NCI-H510A (cell line): ENCODE measurements around the gene CD79A.

Experiments used
- DNase-seq: peaks from one replicate; lab custom pipeline; 2025; lab: John Stamatoyannopoulos, UW

The CD79A gene

DNA sequence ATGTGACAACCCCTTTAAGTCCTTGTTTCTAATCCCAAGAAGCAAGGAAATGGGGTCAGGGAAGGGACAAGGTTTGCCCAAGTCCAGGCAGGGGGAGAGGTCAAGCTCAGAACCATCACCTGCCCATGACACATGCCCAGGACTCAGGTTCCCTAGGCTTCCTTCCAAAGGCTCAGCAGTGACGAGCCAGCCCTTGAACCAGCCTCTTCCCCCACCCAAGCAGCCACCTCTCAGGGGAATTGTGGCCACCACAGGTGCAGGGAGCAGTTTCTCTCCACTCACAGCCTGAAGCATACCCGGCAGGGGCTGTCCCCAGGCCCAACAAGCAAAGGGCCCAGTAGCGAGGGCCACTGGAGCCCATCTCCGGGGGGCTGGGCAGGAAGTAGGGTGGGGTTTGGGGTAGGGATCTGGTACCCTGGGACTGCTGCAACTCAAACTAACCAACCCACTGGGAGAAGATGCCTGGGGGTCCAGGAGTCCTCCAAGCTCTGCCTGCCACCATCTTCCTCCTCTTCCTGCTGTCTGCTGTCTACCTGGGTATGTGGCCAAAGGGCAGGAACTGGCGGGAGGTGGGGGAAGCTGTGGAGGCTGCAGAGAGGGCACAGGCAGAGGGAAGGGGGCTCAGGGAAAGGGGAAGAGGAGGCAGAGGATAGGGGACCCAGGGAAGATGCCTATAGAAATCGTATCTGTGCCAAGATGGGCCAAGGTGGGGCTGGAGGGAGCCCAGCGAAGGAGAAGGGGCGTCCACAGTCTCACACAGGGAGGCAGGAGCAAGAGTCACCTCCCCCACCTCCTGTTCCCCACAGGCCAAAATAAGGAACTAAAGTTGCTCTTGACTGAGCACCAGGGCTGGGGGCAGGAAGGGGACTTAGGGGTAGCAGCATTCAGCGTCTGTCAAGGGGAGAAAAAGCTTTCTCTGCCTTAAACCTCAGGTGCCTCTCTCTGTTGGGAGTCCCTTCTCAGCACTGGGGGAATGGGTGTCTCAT, at the start of gene CD79A:
Gene CD79A (plus strand): TSS at position 433 of the 986 bp plus-strand sequence. CDS start 26 bp downstream, at position 459.
- DNase-seq, result no peak

GRCh38 chr19:41837981-41838708, 38.9 kb upstream of the CD79A start:
- DNase-seq, result no peak

GRCh38 chr19:41839211-41839610, 37.9 kb upstream of the CD79A start:
- DNase-seq, result no peak

- DNase-seq, result no peak
Observed at GRCh38 chr19:41843371-41843770, 33.7 kb upstream of the CD79A start.

DNA sequence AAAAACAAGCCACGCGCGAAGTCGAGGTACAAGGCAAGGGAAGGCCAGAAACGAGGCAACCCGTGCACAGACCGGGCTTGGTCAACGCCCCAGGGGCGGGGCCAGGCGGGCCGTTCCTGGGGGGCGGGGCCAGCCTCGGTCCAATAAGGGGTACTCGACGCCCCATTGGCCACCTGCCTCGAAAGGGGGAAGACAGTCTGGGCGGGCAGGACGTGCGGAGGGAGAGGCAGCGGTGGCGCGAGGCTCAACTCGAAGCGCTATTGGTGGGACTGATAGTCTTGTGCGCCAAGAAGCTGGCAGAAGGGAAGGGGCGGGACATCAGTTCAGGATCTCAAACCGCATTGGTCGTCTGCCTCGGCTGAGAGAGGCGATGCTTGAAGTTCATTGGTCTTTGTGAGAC, 32.5 kb upstream of the CD79A start, which contains the start of gene LYPD4:
Gene LYPD4 (minus strand): TSS at position 83 of the 400 bp plus-strand sequence. CDS start 5,398 bp downstream, outside the sequence.
- DNase-seq, result no peak

- DNase-seq, result no peak
Observed at GRCh38 chr19:41845001-41845050, 32.3 kb upstream of the CD79A start, which contains the start of gene DMRTC2. Gene DMRTC2 (plus strand): TSS chr19:41845042. CDS start chr19:41847429, 2,387 bp downstream.

GRCh38 chr19:41845051-41845590, 32.0 kb upstream of the CD79A start:
- no peak for DNase-seq

DNA sequence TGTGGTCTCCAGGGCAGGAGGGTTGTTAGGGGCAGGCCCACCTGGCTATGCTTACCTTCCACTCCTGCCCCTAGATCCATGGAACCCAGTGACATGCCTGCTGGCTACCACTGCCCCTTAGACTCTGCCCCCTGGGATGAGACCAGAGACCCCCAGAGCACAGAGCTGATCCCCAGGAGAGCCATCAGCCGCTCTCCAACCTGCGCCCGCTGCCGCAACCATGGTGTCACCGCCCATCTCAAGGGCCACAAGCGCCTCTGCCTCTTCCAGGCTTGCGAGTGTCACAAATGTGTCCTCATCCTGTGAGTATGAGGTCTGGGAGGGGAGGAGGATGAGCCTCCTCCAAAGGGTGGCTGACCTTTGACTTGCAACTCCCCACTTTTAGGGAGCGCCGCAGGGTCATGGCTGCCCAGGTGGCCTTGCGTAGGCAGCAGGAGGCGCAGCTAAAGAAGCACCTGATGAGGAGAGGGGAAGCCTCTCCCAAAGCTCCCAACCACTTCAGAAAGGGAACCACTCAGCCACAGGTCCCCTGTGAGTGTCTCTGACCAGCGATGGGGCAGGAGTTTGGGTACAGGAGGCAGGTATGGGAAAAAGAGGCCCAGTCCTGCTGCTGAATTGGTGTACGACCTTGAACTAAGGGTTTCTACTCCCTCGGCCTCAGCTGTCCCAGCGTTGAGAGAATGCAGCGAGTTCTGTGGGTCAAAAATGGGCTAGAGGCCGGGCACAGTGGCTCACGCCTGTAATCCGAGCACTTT, 29.6 kb upstream of the CD79A start:
- DNase-seq, result no peak

GRCh38 chr19:41848666-41849065, 28.4 kb upstream of the CD79A start:
- DNase-seq, result no peak

DNA sequence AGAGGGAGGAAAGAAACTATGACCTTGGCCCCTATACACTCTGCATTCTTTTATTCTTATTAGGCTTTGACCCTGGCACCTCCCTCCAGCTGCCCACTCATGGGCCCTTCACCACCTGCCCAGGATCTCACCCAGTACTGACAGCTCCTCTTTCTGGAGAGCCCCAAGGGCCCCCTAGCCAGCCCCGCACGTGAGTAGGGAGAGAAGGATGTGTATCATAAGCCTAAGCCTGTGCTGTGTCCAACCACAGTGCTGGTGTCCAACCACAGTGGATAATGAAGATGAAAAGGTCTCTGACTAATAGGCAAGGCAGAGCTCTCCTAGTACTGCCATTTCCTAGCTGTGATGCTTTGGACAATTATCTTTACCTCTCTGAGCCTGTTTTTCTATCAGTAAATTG, 28.0 kb upstream of the CD79A start:
- no peak for DNase-seq

- no peak for DNase-seq
Observed at GRCh38 chr19:41850381-41850780, 26.7 kb upstream of the CD79A start.

DNA sequence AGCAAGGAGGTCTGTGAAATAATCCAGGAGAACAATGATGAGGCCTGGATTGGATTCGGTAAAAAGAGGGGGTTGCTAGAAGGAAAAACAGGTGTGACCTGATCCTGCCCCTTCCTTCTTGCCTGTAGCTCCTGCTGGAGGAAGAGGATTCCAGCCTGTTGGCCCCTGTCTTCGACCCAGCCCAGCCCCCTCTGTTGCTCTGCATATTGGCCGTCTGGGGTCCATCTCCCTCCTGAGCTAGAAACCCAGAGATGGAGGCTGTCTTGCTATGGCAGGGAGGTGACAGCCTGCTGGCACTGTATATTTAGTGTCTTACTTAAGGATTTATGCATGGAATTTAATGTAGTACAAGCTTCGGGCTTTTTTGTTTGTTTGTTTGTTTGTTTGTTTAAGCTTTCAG, 25.6 kb upstream of the CD79A start:
- no peak for DNase-seq

DNA sequence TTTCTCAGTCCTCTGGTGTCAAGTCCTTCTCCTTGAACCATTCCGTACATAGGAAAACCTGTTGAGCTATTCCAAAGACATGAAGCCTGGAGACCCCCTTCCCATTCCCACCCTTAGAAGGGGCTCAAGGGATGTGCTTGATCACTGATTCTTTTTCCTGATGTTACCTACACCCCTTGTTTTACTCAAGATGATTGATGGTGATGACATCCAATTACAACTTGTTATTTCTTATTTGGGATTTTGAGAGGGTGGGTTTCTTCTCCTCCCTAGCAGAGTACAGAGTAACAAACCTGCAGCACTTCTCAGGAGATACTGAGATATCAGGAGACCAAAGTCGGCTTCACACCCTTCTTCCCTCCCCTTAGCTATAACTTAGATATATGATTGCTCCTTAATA, 23.7 kb upstream of the CD79A start:
- DNase-seq, result no peak

DNA sequence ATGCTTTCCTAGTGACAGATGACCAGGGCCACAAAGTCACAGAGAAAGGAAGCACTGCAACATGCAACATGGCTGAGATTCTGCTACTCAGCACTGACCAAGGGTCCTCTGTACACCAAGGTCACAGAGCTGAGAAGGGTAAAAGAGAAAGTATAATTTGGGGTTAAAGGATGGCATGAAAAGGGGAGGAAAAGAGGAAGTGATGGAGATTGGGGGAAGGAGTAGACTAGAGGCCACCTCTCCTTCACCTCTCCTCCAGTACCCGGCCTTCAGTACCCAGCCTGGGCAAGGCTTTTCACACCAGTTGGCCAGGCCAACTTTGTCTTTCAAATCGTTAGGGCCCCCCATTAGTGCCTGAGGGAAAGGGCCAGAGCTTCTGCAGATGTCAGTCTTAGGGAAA, 23.3 kb upstream of the CD79A start:
- no peak for DNase-seq

- no peak for DNase-seq
Observed at GRCh38 chr19:41859213-41859617, 17.9 kb upstream of the CD79A start.

- DNase-seq, result peak; percentile 95
Observed at GRCh38 chr19:41859618-41860418, 17.3 kb upstream of the CD79A start, which contains the start of gene RPS19. Gene RPS19 (plus strand): TSS chr19:41860255. CDS start chr19:41860775, 520 bp downstream.

- DNase-seq, result no peak
Observed at GRCh38 chr19:41860419-41861115, 16.5 kb upstream of the CD79A start.

GRCh38 chr19:41861116-41861768, 15.8 kb upstream of the CD79A start:
- no peak for DNase-seq

DNA sequence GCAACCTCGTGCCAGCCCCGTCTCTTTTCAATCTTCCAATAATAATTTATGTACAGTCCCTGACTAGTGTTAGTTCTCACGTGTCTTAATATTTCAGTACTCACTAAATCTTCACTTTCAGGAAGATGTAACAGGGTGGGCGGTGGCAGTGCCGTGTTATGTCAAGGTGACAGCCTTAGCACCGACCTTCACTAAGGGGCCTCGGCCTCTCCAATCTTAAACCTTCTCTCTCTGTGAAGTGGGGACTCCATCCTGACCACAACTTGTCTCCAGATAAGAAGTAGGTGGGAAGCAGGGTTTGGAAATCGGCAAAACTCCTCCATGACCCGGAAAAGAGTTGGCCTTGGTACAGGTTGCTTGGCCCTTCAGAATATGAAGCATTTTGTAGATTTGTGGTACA, 15.2 kb upstream of the CD79A start:
- no peak for DNase-seq

GRCh38 chr19:41862445-41862986, 14.6 kb upstream of the CD79A start:
- no peak for DNase-seq
